Activated CD4-positive, CD25-positive, alpha-beta regulatory T cell (primary cell): Measurements from ENCODE around the gene TAB3.
"Not testable (repeated sequence)": the region's sequence is repeated elsewhere in the genome, so short reads cannot be mapped to it uniquely, and the experiment has no call there.

Source experiments
- DNase-seq, 4 experiments: peaks; one replicate each; lab custom pipeline; 2025; lab: John Stamatoyannopoulos, UW

Gene TAB3

GRCh38 chrX:30819080-30819479, 70.0 kb downstream of the TAB3 start:
- DNase-seq = no peak

GRCh38 chrX:30816079-30816478, 73.0 kb downstream of the TAB3 start:
- no peak for DNase-seq

GRCh38 chrX:30814978-30815377, 74.1 kb downstream of the TAB3 start:
- no peak for DNase-seq

- DNase-seq = no peak
These were observed 76.7 kb downstream of the TAB3 start for GRCh38 chrX:30812326-30812725.

GRCh38 chrX:30806187-30806728, 82.8 kb downstream of the TAB3 start:
- no peak for DNase-seq

GRCh38 chrX:30804462-30804861, 84.6 kb downstream of the TAB3 start:
- DNase-seq = no peak

GRCh38 chrX:30800901-30801300, 88.2 kb downstream of the TAB3 start:
- DNase-seq = no peak

- no peak for DNase-seq
These were observed 89.7 kb downstream of the TAB3 start for GRCh38 chrX:30799327-30799726.

GRCh38 chrX:30798810-30799209, 90.2 kb downstream of the TAB3 start:
- no peak for DNase-seq

- not testable (repeated sequence) for DNase-seq
These were observed 91.8 kb downstream of the TAB3 start for GRCh38 chrX:30797301-30797700.

GRCh38 chrX:30795981-30796958, 92.8 kb downstream of the TAB3 start:
- DNase-seq = no peak

- no peak for DNase-seq
These were observed 94.6 kb downstream of the TAB3 start for GRCh38 chrX:30794497-30794896.

GRCh38 chrX:30793767-30794103, 95.3 kb downstream of the TAB3 start:
- DNase-seq = no peak

GRCh38 chrX:30793075-30793766, 95.8 kb downstream of the TAB3 start:
- DNase-seq = no peak

- DNase-seq = no peak
These were observed 97.5 kb downstream of the TAB3 start for GRCh38 chrX:30791296-30792278.

- no peak for DNase-seq
These were observed 102.0 kb downstream of the TAB3 start for GRCh38 chrX:30787012-30787411.

- DNase-seq = no peak
These were observed 102.7 kb downstream of the TAB3 start for GRCh38 chrX:30786374-30786773.

- DNase-seq = no peak
These were observed 107.2 kb downstream of the TAB3 start for GRCh38 chrX:30781711-30782444.

GRCh38 chrX:30779453-30780030, 109.5 kb downstream of the TAB3 start:
- DNase-seq = no peak

GRCh38 chrX:30777575-30777974, 111.5 kb downstream of the TAB3 start:
- DNase-seq = no peak
